Uterus (tissue), 2 donors: ENCODE results near the gene RALA.

Experiments used
- CTCF ChIP-seq, 4 experiments: fragments of 200-600 bp in 2 of 4; fragments of 450-650 bp in 2 of 4; sonication (generic) in 2 of 4; IDR thresholded peaks; one replicate each; pipeline ENCODE4 v1.5.1; 2016 to 2019; ENCODE audit warnings: antibody characterized with exemption in 4 of 4, mild to moderate bottlenecking in 2 of 4, moderate library complexity in 1 of 4
- POLR2A ChIP-seq, 2 donors: fragments of 450-650 bp; IDR thresholded peaks; one replicate each; pipeline ENCODE4 v1.6.1; 2016; ENCODE audit warnings: antibody characterized with exemption in 2 of 2, mild to moderate bottlenecking in 1 of 2, moderate library complexity in 1 of 2

- TF ChIP-seq CTCF (IDR thresholded peaks at IDR 0.05) (no peak), POLR2A (IDR thresholded peaks at IDR 0.05) (no peak)
Measured at GRCh38 chr7:39749717-39750116, 126.3 kb downstream of the RALA start.
